ENCODE results near the gene AMZ2.

Gene AMZ2

DNA sequence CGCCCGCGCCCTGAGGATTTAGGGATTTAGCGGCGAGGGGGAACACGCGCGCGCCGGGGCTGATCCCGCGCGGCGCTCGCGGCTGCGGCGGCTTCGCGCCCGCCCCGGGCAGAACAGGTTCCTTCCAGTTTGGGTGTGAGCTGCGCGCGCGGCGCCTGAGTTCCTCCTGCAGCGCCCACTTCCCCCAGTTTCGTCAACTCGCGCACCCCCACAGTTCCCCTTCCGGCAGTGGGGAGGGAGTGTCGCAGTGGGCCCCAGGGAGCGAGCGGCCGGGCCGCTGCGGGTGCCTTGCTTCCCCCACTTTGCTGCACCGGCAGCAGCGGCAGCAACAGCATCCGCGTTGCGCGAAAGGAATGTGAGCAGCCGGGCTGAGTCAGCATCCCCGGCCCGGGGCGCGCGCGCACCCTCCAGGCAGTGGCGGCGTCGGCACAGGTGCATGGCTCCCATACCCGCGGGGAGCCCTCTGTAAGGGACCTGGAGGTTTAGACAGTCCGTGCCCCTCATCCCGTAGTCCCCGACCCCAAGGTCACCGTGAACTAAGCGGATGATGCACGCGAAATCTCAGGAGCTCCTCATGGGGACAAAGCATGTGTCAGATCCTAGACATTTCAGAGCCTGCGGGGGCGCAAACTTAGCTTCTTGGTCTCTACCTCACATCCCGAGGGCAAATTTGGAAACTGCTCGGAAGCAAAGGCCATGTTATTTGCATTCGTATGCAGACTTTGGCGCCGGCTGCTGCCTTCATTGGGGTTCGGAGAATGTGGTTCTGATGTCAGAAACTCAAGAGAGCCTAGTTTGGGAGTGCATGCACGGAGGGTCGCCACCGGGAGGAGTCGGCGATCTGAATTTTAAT is 44.2 kb downstream of the AMZ2 start:
- DNase-seq: peak; percentile 94

DNA sequence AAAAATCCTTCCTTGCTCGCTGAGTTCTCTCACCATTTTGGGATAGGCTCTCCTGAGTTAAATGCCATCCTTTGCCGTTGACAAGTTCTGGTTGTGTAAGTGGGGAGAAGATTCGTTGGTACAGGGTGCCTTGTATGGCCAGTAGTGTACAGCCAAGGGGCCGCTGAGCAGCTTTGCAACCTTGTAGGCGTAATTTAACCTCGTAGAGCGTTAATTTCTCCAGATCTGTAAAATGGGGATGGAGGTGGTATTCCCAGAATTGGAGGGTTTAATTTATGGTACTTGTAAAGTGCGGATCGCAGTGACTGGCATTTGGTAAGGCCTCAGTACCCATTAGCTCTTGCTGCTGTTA is 44.8 kb downstream of the AMZ2 start:
- DNase-seq: no peak

DNA sequence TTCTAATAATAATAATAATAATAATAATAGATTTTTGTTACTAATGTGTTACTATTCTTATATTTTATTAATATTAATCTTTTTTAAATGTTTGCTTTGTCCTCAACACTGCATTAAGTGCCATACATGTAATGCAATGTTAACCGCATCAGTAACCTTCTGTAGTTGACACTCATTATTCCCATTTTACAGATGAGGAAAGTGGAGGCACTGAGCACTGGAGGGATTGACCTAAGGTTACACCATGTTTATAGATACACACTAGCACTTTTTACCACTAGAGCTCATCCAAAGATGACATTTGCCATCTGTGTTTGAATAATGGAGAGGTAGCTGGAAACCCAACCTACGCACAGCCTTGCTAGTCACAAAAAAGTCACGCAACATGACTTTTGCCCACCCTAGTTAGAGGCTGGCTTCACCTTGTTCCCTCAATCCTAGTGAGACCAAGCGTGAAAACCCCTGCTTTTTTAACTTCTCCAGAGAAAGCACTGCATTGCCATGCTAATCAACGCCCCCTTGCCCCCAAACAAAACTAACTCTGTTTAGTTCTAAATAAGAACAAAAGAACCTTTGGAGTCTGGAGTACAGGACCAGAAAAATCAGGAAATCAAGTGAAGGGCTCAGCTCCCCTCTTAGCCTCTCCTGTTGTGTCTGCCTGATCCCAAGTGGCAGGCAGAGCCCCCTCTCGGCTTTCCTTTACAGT is 45.8 kb downstream of the AMZ2 start:
- no peak for DNase-seq

DNA sequence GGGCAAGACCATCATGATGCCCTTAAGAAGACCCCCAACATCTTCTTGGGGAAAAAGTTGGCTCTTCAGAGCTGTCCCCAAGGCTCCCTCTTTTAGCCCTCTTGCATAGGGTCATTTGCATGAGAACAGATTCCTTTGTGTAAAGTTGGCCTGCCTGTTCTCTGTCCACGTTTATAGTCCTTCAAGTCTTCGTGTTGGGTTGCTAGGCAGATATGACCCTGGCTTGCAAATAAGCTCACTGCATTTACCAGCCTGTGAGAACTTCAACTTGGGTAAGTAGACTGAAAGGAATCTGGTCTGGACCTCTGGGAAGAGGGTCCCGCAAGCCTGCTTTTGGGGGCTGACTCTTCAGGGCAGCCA is 46.3 kb downstream of the AMZ2 start:
- DNase-seq: no peak

DNA sequence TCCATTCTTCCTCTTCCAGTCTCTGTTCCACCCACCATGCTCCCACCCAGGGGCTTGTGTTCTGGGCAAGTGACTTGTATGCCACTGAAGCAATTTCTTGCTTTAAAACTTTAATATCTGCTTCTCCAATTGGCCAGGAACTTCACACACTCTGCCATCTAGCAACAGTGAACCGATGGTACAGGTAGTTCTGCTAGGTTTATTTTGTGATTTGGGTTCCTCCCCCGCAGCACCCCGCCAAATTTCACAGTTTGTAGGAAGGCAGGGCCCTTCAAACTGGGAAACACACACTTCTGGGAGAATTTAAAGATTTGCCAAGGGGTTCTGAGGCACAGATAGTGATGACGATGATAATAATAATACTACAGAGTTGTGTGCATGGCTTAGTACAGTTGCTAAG is 46.8 kb downstream of the AMZ2 start:
- DNase-seq: no peak

DNA sequence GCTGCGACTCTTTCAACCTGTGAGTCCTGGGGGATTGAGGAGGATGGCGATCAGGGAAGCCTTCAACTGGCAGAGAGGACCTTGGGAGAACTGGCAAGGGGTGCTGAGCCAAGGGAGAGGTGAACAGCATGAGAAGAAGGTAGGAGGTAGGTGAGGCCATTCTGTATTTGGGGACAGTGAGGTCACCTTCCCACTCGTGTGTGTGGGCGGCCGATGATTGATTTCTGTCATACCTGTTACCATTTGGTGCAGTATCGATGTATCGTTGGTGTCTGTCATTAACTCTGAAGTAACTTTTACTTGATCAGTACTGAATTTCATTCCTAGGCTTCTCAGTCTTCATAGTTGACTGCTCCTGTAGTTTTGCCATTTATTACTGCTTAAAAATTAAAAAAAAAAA is 47.2 kb downstream of the AMZ2 start:
- no peak for DNase-seq

DNA sequence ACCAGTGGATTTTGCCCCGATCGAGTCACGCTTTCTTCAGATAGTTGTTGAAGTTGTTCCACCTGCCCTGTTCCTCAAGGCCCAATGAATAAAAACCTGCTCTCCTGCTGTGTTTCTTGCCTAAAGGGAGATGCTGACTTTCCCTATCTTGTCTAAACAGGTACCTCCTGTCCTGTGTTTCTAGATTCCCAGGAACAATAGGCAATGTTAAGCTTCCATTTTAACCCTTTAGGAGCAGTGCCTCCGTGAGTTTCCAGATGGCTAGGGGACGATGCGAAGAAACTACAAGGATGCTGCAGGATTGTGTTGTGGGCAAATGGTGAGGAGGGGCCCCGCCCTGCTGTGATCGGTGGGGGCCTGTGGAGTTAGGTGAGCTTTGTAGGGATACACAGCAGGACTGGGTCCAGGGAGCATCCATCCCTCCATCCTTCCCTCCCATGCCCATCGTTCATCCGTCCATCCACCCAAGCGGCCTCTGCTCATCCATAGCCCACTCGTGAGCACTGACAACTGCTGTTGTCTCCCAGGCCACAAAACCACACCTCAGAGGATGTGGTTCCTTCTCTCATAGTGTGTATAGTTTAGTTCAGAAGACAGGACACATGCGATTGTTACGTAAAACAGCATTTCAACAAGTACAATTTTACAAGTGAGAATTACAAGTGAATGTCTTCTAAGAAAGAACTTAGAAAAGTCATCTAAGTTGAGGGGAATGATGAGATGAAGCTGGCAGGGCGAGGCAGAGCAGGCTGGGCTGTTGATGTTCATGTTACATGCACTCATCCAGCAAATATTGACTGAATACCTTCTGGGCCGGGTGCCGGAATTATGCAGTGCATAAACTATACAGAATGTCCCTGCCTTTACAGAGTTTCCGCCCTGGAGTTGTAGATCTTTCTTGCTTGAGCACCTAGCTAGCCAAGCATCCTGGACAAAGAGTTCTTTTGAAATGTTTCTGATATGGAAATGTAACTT is 48.7 kb downstream of the AMZ2 start:
- DNase-seq: no peak

DNA sequence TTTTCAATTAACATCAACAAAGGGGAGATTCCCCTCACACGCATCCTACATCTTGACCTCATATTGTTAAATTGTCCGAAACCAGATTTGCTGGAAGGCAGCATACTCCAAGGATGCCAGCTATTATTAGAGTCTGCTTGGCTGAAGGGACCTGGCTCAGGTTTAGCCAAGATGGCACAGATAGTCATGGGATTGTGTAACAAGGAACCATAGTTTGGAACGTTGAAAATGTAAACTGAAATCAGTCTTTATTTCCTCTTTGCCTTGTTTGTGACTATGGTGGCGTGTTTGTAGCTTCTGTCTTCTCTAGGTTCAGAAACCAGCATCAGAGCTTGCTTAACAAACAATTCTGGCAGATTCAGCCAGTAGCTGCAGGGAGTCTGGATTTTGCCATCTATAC is 49.4 kb downstream of the AMZ2 start:
- DNase-seq: no peak

DNA sequence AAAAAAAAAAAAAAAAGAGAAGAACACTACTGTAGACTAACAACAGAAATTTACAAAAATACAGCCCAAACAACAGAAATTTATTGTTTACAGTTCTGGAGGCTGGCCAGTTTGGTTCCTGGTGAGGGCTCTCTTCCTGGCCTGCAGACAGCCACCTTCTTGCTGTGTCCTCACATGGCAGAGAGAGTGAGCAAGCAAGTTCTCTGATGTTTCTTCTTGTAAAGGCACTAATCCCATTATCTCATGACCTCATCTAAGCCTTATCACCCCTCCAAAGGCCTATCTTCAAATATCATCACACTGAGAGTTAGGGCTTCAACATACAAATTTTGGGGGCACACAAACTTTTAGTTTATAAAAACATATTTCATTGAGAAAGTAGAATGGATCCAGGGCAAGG is 50.8 kb downstream of the AMZ2 start:
- DNase-seq: no peak

DNA sequence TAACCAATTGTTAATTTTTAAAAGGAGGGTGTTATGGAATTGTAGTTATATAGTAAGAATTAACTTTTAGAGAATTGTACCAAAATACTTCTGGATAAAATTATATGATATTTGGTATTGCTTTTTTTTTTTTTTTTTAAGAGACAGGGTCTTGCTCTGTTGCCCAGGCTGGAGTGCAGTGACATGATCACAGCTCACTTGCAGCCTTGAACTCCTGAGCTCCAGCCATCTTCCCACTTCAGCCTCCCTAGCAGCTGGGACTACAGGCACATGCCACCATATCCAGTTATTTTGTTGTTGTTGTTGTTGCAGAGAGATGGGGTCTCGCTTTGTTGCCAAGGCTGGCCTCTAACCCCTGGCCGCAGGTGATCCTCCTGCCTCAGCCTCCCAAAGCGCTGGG is 52.0 kb downstream of the AMZ2 start:
- no peak for DNase-seq

DNA sequence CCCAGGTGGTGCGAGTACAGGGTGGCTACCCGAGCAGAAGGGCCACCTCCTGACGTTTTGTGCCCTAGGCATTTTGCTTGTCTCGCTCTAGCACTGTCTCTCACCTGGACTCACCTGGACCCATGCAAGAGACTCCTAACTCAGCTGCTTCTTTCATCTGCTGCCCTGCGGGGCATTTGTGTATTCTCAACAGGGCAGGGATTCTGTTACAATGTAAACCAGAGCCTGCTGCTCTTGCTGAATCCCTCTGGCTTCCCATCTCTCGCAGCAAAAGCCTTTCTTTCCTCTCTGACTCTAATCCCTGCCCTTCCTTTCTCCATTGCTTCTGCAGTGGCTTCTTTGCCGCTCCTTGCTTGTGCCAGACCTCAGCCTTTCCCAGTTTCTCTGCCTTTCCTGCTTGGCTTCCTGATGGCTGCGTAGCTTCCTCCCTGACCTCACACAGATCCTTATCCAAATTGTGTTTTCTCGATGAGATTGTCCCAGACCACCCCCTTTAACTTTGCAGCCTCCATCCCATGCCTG is 53.7 kb downstream of the AMZ2 start:
- no peak for DNase-seq

DNA sequence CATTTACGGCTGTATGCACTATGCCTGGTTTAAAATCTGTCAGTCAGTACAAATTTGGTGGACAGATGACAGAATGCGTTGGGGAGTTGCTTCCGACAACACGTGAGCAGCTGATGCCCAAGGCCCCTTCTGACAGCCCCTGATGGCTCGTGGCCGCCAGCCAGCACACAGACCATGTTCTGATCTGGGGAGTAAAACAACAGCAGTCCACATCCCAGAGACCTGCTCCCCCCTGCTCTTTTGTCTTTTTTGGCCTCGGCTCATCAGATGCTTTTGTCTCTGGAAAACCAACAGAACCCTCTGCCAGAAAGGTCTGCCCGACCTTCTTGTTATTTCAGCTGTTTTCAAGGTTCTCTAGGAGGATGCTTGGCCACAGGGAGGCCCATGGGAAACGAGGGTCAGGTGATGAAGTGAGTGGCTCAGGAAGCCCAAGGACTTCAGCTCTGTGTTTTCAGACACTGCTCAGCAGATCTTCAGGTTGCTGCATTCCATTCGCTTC is 54.3 kb downstream of the AMZ2 start:
- no peak for DNase-seq

DNA sequence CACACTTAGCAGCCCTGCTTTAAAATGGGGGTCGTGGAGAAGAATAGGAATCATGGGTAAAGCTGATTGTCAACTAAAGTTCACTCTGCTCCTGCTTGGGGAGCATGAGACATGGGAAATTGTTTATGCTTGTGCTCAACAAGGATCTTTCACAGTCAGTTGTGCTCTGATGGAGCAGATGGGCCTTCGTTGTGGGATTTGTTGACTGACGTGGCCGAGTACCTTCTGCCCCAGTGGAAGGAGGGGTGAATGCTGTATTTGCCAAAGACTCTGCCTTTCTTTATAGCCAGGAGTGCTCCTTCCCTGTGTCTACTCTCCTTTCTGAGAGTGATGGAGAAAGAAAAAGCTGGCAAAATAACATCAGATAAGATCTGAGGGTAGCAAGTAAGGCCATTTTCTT is 54.8 kb downstream of the AMZ2 start:
- DNase-seq: no peak

DNA sequence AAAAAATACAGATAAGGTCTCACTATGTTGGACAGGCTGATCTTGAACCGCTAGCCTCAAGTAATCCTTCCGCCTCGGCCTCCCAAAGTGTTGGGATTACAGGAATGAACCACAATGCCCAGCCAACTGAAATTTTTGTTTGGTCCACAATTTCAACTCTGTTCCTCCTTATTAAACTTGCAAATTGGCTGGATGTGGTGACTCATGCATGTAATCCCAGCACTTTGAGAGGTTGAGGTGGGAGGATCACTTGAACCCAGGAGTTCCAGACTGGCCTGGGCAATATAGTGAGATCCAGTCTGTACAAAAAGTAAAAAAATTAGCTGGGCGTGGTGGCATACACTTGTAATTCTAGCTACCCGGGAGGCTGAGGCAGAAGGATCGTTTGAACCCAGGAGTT is 56.9 kb downstream of the AMZ2 start:
- DNase-seq: no peak

DNA sequence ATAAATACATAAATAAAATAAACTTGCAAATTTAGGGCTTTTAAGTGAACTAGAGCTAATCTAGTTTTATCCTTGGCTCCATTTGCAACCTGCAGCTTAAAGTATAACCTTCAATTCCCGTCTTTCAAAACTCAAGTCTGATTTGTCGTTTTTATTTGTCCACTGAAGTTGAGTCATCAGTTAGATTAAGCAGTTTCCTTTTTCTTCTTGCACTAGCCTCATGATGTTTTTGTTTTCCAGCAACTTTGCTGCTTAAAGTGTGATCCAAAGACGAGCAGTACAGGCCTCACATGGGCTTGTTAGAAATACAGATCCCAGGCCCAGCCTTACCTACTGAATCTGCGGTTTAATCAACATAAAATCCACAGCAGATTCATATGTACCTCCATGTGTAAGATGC is 57.3 kb downstream of the AMZ2 start:
- no peak for DNase-seq
